ENCODE data around the gene PARP8.

PARP8 gene

GRCh38 chr5:50873595-50874277 lies 207.3 kb downstream of the PARP8 start:
- no peak for TF ChIP-seq CTCF (conservative IDR thresholded peaks at IDR 0.05; ENCODE audit: low read depth, low read length)
- DNase-seq (ENCODE audit: low read depth) = no peak

GRCh38 chr5:50874306-50875001 lies 208.0 kb downstream of the PARP8 start:
- no peak for TF ChIP-seq CTCF (conservative IDR thresholded peaks at IDR 0.05; ENCODE audit: low read depth, low read length)
- no peak overlapping the region for H3K4me3 ChIP-seq (ENCODE audit: low read depth, low read length)
- no peak for DNase-seq (ENCODE audit: low read depth)

More at GRCh38 chr5:50873595-50874277, 207.3 kb downstream of the PARP8 start:
- no peak overlapping the region for H3K4me3 ChIP-seq (ENCODE audit: low read depth, low read length)

DNA sequence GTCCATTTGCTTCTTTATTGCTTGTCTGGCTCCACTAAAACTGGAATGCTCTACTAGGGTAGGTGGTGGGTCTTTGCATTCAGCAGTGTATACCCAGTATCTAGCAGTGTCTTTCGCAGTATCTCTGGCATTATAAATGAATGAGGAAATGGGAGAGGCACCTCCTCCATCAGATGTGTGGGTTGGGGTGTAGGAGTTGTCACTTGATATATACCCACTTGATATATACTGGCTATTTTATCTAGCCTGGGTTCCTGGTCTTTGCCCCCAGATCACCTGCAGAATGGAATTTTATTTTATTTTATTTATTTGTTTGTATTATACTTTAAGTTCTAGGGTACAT lies 208.5 kb downstream of the PARP8 start:
- TF ChIP-seq CTCF (conservative IDR thresholded peaks at IDR 0.05; ENCODE audit: low read depth, low read length) = no peak
- no peak for DNase-seq (ENCODE audit: low read depth)
- H3K4me3 ChIP-seq (ENCODE audit: low read depth, low read length) = no peak overlapping the region

DNA sequence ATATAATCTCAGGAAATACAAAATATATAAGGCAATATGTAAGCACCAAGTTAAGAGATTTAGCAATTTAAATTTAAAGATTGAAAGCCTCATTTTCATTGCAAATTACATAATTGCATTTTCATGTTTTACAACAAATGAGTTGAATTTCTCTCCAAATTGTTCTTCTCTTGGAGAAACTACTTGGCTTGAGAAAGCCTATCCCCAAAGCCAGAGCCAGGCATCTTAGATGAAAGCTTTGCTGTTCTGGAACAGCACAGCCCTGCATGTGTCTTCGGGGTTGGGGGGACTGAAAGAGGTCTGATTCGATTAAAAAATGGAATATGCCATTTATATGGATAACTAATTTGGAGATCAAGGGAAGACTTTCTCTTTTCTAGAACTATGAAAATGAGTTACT lies 212.0 kb downstream of the PARP8 start:
- no peak for DNase-seq (ENCODE audit: low read depth)
- no peak for TF ChIP-seq CTCF (conservative IDR thresholded peaks at IDR 0.05; ENCODE audit: low read depth, low read length)
- H3K4me3 ChIP-seq (ENCODE audit: low read depth, low read length) = no peak overlapping the region

DNA sequence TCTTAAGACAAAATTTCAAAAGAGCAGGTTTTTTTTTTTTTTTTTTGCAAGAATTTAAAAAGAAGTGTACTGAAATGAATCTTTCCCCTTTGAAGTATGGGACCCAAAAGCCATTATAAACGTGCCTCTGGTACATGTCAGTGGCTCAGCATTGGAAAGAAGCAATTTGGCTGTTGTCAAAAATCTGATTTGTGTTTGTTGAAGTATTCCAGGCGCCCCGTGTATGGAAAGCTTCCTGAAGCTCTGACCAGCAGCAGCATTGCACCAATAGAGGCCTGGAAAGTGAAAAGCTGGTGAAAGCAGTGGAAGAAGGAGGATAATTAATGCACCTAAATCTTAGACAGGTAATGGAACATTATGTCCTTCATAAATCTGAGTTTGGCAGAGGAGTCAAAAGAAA lies 215.0 kb downstream of the PARP8 start:
- H3K4me3 ChIP-seq (ENCODE audit: low read depth, low read length) = no peak overlapping the region
- no peak for TF ChIP-seq CTCF (conservative IDR thresholded peaks at IDR 0.05; ENCODE audit: low read depth, low read length)
- DNase-seq (ENCODE audit: low read depth) = no peak

- no peak for TF ChIP-seq CTCF (conservative IDR thresholded peaks at IDR 0.05; ENCODE audit: low read depth, low read length)
- no peak for DNase-seq (ENCODE audit: low read depth)
- H3K4me3 ChIP-seq (ENCODE audit: low read depth, low read length) = no peak overlapping the region
Measured at GRCh38 chr5:50886657-50887345, 220.4 kb downstream of the PARP8 start.
